GM12801 (cell line): ENCODE measurements around the gene TMEM141.

Source experiments
- TF ChIP-seq, protein P1 (sequence below): IDR thresholded peaks from one replicate; pipeline ENCODE4 v1.5.1; 2011; ENCODE audit warnings: control low read depth; ENCODE audit not compliant: insufficient read length; ENCODE audit errors: extremely low read depth

The TMEM141 gene

DNA sequence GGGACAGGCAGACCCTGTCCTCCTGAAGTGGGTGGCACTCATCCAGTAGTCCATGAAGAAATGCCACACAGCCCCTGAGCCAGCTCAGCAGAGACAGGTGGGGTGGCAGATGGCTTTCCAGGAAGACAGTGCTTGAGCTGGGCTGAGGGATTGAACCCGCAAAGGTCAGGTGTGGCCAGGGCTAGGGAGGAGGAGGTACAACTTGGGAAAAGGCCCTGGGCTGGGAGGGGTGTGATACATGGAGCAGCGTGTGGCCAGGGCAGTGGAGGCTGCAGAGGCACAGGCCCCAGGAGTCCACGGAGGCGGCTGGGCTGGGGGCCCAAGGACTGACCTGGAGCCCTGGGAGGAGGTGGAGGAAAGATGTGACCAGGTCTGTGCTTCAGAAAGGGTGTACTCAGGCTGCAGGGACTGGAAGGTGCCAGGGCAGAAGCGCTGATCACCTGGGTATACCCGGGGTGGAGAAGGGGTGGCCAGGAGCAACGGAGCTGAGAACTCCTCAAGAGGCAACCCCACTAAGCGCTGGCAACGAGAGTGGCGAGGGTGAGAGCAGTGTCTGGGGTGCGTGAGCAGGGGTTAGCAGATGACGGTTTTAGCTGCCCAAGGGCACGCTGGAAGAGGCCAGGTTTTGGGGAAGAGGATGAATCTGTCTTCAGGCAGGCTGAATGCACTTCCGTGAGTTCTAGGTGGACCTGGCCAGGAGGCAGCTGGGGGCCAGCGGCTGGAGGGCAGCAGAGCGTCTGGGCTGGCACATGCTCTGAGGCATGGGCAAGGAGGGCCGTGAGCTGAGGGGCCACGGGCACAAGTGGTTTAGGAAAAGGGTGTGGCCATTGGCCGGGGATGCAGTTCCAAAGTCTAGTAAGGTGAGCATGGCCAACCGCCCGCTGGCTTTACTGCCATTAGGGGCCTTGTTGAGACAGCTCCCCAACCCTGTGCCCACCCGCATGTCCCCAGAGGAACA, 12.7 kb downstream of the TMEM141 start:
- TF ChIP-seq, protein P1, sequence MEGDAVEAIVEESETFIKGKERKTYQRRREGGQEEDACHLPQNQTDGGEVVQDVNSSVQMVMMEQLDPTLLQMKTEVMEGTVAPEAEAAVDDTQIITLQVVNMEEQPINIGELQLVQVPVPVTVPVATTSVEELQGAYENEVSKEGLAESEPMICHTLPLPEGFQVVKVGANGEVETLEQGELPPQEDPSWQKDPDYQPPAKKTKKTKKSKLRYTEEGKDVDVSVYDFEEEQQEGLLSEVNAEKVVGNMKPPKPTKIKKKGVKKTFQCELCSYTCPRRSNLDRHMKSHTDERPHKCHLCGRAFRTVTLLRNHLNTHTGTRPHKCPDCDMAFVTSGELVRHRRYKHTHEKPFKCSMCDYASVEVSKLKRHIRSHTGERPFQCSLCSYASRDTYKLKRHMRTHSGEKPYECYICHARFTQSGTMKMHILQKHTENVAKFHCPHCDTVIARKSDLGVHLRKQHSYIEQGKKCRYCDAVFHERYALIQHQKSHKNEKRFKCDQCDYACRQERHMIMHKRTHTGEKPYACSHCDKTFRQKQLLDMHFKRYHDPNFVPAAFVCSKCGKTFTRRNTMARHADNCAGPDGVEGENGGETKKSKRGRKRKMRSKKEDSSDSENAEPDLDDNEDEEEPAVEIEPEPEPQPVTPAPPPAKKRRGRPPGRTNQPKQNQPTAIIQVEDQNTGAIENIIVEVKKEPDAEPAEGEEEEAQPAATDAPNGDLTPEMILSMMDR = no peak

DNA sequence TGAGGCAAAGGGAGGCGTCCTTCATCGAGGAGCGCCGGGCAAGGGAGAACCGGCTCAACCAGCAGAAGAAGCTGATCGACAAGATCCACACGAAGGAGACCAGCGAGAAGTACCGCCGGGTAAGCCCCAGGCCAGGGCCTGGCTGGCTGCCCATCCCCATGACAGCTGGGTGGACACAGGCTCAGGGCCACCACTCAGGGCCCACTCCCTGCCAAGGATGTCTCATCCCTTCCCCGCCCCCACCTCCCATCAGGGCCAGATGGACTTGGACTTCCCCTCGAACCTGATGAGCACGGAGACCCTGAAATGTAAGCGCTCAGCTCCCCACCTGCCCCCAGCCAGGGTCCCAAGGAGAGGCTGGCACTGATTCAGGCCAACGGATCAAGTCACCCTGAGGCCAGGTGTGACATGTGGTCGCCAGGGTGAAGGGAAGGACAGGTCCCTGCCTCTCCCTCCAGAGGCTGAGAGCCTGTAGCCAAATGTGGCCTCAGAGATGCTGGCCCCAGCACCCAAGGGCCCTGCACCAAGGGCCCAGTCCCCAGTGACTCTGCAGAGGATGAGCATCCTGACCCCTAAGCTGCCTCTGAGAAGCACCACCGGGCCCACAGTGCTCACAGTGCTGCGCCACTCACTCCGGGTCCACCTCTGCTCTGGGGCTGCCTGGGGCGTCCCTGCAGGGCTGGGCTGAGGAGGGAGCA, 13.5 kb downstream of the TMEM141 start:
- TF ChIP-seq, protein P1 = no peak

DNA sequence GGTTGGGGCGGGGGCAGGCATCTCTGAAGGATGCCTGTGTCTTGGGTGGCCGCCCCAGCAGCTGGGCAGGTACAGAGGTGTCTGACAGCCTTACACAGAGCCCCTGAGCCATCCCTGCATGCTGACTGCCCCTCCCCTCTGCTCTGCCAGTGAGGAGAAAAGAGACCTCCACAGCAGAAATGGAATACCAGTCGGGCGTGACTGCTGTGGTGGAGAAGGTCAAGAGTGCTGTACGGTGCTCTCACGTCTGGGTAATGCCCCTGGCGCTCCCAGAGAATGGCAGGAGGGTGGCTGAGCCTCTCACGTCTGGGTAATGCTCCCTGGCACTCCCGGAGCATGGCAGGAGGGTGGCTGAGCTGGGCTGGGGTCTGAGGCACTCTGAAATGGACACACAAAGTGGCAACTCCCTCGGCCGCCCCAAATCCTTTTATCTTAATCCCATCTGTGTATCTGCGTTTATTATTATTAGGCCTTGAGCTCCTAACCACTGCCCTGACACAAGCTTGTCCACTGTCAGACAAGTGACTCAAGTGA, 14.1 kb downstream of the TMEM141 start:
- TF ChIP-seq, protein P1 = no peak

DNA sequence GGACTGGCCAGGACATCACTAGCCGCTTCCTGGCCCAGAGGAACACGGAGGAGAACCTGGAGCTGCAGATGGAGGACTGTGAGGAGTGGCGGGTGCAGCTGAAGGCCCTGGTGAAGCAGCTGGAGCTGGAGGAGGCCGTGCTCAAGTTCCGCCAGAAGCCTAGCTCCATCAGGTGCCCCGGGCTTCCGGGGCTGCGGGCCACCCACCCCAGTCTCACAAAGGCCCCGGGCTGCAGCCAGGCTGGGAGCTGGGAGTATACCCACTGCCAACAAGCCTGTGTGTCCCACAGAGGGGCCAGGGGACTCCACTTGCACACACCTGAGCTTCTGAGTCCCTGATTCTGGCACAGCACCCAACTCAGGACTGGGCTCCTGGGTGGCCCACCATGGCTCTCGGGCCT, 14.9 kb downstream of the TMEM141 start:
- TF ChIP-seq, protein P1 = no peak

DNA sequence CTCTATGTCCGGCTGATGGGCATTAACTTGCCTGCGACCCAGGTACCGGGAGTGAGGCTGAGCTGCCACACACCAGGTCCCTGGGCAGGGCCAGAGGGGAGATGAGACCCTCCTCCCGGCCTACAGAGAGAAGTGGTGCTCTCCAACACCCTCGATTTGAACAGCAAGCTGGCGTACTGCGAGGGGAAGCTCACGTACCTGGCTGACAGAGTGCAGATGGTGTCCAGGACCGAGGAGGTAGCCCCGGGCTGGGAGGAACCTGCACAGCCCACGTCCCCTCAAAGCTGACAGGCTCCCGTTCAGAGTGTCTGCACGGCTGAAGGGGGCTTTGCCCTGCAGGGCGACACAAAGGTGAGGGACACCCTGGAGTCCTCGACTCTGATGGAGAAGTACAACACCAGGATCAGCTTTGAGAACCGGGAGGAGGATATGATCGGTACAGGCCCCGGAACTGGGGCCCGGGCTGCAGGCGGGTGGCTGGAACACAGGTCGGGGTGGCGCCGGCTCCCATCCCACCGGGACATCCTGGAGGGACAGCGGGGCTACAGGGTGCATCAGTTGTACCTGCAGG, 15.6 kb downstream of the TMEM141 start:
- TF ChIP-seq, protein P1 = no peak

DNA sequence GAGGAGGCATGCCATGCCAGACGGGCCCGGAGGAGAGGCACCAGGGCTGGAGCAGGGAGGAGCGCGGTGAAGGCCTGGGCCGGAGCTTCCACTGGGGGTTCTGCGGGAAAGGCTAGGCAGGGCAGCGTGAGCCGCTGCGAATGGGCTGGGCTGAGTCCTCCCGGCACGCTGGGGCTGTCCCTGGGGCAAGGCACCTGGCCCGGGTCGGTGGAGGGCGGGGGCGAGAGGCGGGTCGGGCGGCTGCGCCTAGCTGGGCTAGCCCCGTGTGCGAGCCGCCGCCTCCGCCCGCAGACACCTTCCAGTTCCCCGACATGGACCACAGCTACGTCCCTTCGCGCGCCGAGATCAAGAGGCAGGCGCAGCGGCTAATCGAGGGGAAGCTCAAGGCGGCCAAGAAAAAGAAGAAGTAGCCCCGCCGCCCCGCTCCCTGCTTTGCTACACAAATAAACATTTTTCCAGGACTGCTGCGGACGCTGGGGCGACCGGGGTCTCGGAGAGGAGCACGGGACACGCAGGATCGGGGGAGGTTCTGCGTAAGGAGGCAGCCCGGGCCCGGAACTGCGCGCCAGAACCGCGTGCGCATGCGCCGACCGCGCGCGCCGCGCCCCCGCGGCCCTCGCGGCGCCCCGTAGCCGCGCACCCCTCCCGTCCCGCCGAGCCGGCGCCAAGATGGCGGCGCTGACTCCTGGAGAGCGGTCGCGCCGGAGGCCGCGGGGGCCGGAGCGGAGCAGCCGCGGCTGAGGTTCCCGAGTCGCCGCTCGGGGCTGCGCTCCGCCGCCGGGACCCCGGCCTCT, 16.3 kb downstream of the TMEM141 start, which contains the start of gene RABL6:
Gene RABL6 (plus strand): TSS at position 668 of the 794 bp plus-strand sequence. CDS start 249 bp downstream, outside the sequence.
- TF ChIP-seq, protein P1 = no peak
